Measurements from ENCODE around the gene SSBP4. TPM values are rescaled to one million over a fixed set of nuclear protein-coding genes. Genes with fewer than 3 reads are reported as not detected.

SSBP4 gene
- total RNA-seq, 1 experiment from 2014 or later: 164 TPM

DNA sequence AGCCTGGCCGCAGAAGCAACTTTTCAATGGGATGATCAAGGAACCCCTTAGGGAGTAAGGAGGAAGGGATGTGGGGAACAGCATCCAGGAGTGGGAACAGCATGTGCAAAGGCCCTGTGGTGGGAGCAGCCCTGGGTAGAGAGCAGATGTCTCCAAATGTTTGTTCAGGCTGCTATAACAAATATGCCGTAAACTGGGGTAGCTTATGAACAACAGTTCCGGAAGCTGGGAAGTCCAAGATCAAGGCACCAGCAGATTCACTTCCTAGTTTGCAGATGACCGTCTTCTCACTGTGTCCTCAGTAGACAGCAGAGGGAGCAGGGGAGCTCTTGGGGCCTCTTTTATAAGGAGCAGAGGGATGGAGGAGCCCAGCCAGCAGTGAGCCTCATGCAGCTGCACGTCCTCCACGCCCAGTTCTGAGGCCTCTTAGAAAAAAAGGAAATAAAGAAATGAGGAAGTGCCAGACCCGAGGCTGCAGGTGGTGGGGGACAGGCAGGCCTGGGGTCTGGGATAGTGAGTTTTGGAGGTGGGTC lies 17.6 kb upstream of the SSBP4 start:
- no peaks in the 10 kb centered on the region for H4K20me1 ChIP-seq (ENCODE audit: insufficient read depth)
- no TSS peak for BruUV-seq (replicated peaks)
- DNase-seq (ENCODE audit: low read depth, low spot score) (no peak), ATAC-seq (peak; percentile 83)
- RAD21 ChIA-PET (ENCODE audit: low non-redundant PET in 1 of 2, low total read pairs in 2 of 2, uncharacterized antibody in 2 of 2, unreplicated experiment in 2 of 2): no interaction called here
- H3K27me3 ChIP-seq (ENCODE audit: insufficient read depth, low read length): no peaks in the 10 kb centered on the region
- TF ChIP-seq, protein P1, sequence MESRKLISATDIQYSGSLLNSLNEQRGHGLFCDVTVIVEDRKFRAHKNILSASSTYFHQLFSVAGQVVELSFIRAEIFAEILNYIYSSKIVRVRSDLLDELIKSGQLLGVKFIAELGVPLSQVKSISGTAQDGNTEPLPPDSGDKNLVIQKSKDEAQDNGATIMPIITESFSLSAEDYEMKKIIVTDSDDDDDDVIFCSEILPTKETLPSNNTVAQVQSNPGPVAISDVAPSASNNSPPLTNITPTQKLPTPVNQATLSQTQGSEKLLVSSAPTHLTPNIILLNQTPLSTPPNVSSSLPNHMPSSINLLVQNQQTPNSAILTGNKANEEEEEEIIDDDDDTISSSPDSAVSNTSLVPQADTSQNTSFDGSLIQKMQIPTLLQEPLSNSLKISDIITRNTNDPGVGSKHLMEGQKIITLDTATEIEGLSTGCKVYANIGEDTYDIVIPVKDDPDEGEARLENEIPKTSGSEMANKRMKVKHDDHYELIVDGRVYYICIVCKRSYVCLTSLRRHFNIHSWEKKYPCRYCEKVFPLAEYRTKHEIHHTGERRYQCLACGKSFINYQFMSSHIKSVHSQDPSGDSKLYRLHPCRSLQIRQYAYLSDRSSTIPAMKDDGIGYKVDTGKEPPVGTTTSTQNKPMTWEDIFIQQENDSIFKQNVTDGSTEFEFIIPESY (IDR thresholded peaks at IDR 0.05; ENCODE audit: extremely low read depth, insufficient replicate concordance, low read length): no peak
- TF ChIP-seq ZNF274 (IDR thresholded peaks at IDR 0.05; ENCODE audit: low read depth, low read length): no peak
- TF ChIP-seq SRF (IDR thresholded peaks at IDR 0.05; ENCODE audit: low read depth): no peak
- TF ChIP-seq, protein P2, sequence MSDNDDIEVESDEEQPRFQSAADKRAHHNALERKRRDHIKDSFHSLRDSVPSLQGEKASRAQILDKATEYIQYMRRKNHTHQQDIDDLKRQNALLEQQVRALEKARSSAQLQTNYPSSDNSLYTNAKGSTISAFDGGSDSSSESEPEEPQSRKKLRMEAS (IDR thresholded peaks at IDR 0.05): no peak
- no peak for TF ChIP-seq FOSL1 (IDR thresholded peaks at IDR 0.05; ENCODE audit: low read depth)
- TF ChIP-seq, protein P3, sequence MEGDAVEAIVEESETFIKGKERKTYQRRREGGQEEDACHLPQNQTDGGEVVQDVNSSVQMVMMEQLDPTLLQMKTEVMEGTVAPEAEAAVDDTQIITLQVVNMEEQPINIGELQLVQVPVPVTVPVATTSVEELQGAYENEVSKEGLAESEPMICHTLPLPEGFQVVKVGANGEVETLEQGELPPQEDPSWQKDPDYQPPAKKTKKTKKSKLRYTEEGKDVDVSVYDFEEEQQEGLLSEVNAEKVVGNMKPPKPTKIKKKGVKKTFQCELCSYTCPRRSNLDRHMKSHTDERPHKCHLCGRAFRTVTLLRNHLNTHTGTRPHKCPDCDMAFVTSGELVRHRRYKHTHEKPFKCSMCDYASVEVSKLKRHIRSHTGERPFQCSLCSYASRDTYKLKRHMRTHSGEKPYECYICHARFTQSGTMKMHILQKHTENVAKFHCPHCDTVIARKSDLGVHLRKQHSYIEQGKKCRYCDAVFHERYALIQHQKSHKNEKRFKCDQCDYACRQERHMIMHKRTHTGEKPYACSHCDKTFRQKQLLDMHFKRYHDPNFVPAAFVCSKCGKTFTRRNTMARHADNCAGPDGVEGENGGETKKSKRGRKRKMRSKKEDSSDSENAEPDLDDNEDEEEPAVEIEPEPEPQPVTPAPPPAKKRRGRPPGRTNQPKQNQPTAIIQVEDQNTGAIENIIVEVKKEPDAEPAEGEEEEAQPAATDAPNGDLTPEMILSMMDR (IDR thresholded peaks at IDR 0.05 in 2 of 3, conservative IDR thresholded peaks at IDR 0.05 in 1 of 3; ENCODE audit: borderline replicate concordance in 1 of 3, insufficient read depth in 1 of 3, low read depth in 2 of 3, low read length in 2 of 3): peak in 2 of 3 experiments; percentile 31 to 40; a peak in 4 of 6 replicates
- TF ChIP-seq EGR1 (IDR thresholded peaks at IDR 0.05; ENCODE audit: low read depth): no peak
- no peak for TF ChIP-seq SP1 (IDR thresholded peaks at IDR 0.05; ENCODE audit: low read depth)
- TF ChIP-seq RAD21 (IDR thresholded peaks at IDR 0.05; ENCODE audit: low read depth): 0 out of 2 replicates have a peak, but pooled peaks have one; percentile 28
- TF ChIP-seq JUND (IDR thresholded peaks at IDR 0.05): no peak
- TF ChIP-seq YY1 (IDR thresholded peaks at IDR 0.05; ENCODE audit: extremely low read depth, insufficient replicate concordance, low read depth, low read length): no peak
- no peak for TF ChIP-seq ELF1 (IDR thresholded peaks at IDR 0.05; ENCODE audit: borderline replicate concordance, low read depth)
- TF ChIP-seq CBX3 (IDR thresholded peaks at IDR 0.05; ENCODE audit: low read depth): 0 out of 2 replicates have a peak, but pooled peaks have one; percentile 26
- no peak for TF ChIP-seq EZH2phosphoT487 (IDR thresholded peaks at IDR 0.05; ENCODE audit: borderline replicate concordance)
- TF ChIP-seq POLR2A (IDR thresholded peaks at IDR 0.05; ENCODE audit: borderline replicate concordance, extremely low read depth, insufficient read depth, insufficient read length): no peak
- TF ChIP-seq CEBPB (IDR thresholded peaks at IDR 0.05; ENCODE audit: low read depth): no peak
- TF ChIP-seq SIN3A (IDR thresholded peaks at IDR 0.05; ENCODE audit: low read depth): no peak
- no peaks in the 10 kb centered on the region for H3K9me2 ChIP-seq (ENCODE audit: insufficient read depth)
- no peak overlapping the region for H3K4me2 ChIP-seq (ENCODE audit: low read length)
- no peak overlapping the region for H3K4me3 ChIP-seq (replicated peaks in 1 of 2; ENCODE audit: low read depth in 1 of 2, low read length in 2 of 2)
- no peaks in the 10 kb centered on the region for H3K79me2 ChIP-seq (ENCODE audit: insufficient read depth, low read length)
- CTCF ChIA-PET: interaction anchor here (1.0 to 1.1 kb wide), 3 partner anchors 8 to 53 kb away, joined by 3 read pairs; no protein-coding TSS in a partner anchor
- H3K4me1 ChIP-seq (ENCODE audit: control insufficient read depth in 1 of 2, insufficient read depth in 2 of 2, low read length in 2 of 2): peaks cover 9 to 22% of the 10 kb centered on the region in 2 experiments
- H3K9me3 ChIP-seq (ENCODE audit: control insufficient read depth in 1 of 2, insufficient read depth in 1 of 2, low read depth in 1 of 2, low read length in 2 of 2): no peaks in the 10 kb centered on the region
- H3K36me3 ChIP-seq (ENCODE audit: control insufficient read depth in 1 of 2, insufficient read depth in 2 of 2, low read length in 2 of 2): no peaks in the 10 kb centered on the region
- no peak overlapping the region for H2AFZ ChIP-seq (ENCODE audit: low read depth, low read length, poor library complexity, severe bottlenecking)
- peak overlapping the region; percentile 35; the same call in 1 of the 2 replicates for H3K27ac ChIP-seq (ENCODE audit: low read depth, low read length)
- POLR2A ChIA-PET: interaction anchor here (0.6 to 2.2 kb wide), 4 partner anchors 16 to 838 kb away, joined by 3 to 11 read pairs (median 4); partner anchors contain the start of gene GDF15
- intact Hi-C loops (cut with micrococcal nuclease): no loop called here
- no peak overlapping the region for H3K9ac ChIP-seq (ENCODE audit: low read length)

All from HCT116 (cell line).